HepG2 (cell line): Measurements from ENCODE around the gene TRIM7. TPM values are rescaled to one million over a fixed set of nuclear protein-coding genes. Genes with fewer than 3 reads are reported as not detected.

Experiments
- CEBPG ChIP-seq: IDR thresholded peaks from 2 replicates; pipeline ENCODE4 v1.6.1; 2016
- NONO ChIP-seq, 2 experiments: fragments of 450-650 bp in 1 of 2; sonication (generic) in 1 of 2; formaldehyde crosslinking in 1 of 2; IDR thresholded peaks in 1 of 2; conservative IDR thresholded peaks in 1 of 2; 2 replicates each; pipeline versions ENCODE4 v1.6.1 to v1.8.0; 2017 to 2022; ENCODE audit warnings: mild to moderate bottlenecking in 1 of 2, missing genetic modification reagents in 1 of 2, moderate library complexity in 1 of 2
- SMARCC2 ChIP-seq: fragments of 450-650 bp; IDR thresholded peaks from 2 replicates; pipeline ENCODE4 v1.6.1; 2017; ENCODE audit warnings: antibody characterized with exemption, mild to moderate bottlenecking
- SRSF4 ChIP-seq: fragments of 200-400 bp; formaldehyde crosslinking; IDR thresholded peaks from one replicate; pipeline ENCODE4 v1.6.1; 2018; ENCODE audit warnings: mild to moderate bottlenecking, low read depth, low read length, moderate library complexity; ENCODE audit not compliant: poor library complexity, severe bottlenecking
- ZNF331 ChIP-seq: sonication (generic); formaldehyde crosslinking; IDR thresholded peaks from 2 replicates; pipeline ENCODE4 v1.4.0; 2020; ENCODE audit warnings: missing genetic modification reagents
- ZNF382 ChIP-seq: sonication (generic); formaldehyde crosslinking; IDR thresholded peaks from 2 replicates; pipeline ENCODE4 v1.5.0; 2020; ENCODE audit warnings: missing genetic modification reagents, mild to moderate bottlenecking, borderline replicate concordance
- ZNF589 ChIP-seq: sonication (generic); formaldehyde crosslinking; conservative IDR thresholded peaks from 2 replicates; pipeline ENCODE4 v1.8.0; 2022; ENCODE audit warnings: mild to moderate bottlenecking, moderate library complexity, missing genetic modification reagents
- polyA plus RNA-seq, 8 experiments: library from polyadenylated mRNA; depleted of rRNA in 3 of 8; stranded (reverse) in 7 of 8; unstranded in 1 of 8; fragments of >200 nt; fragmentation: Illumina TruSeq in 4 of 8; extraction: Trizol in 4 of 8; gene quantifications; 2 replicates each; pipeline versions ENCODE4 v1.2.1 to v1.2.3, GENCODE V29; 2011 to 2016; ENCODE audit warnings: low read depth in 4 of 8, missing spikeins in 1 of 8, mixed read lengths in 1 of 8; ENCODE audit not compliant: insufficient read depth in 1 of 8
- total RNA-seq, 5 experiments: library from RNA; depleted of rRNA; stranded (reverse); fragments of >200 nt; fragmentation: Illumina TruSeq; extraction: Trizol; gene quantifications; 2 replicates each; pipeline ENCODE4 v1.2.3, GENCODE V29; 2016; ENCODE audit warnings: low read depth in 1 of 5
- TF ChIP-seq, protein P1 (sequence below): sonication (generic); formaldehyde crosslinking; IDR thresholded peaks from one replicate; pipeline ENCODE4 v1.5.1; 2020; ENCODE audit warnings: mild to moderate bottlenecking, missing genetic modification reagents; ENCODE audit errors: not compliant biosample characterization
- TF ChIP-seq, protein P2 (sequence below): sonication (generic); formaldehyde crosslinking; IDR thresholded peaks from 2 replicates; pipeline ENCODE4 v1.5.0; 2020; ENCODE audit warnings: missing genetic modification reagents, mild to moderate bottlenecking, borderline replicate concordance
- TF ChIP-seq, protein P3 (sequence below), 2 experiments: IDR thresholded peaks; 2 replicates each; pipeline ENCODE4 v1.6.1; 2011 to 2012; ENCODE audit warnings: low read length in 2 of 2, borderline replicate concordance in 1 of 2, low read depth in 1 of 2, mild to moderate bottlenecking in 1 of 2, moderate library complexity in 1 of 2
- TF ChIP-seq, protein P4 (sequence below): fragments of 450-650 bp; IDR thresholded peaks from 2 replicates; pipeline ENCODE4 v1.6.1; 2017; ENCODE audit warnings: mild to moderate bottlenecking

TRIM7 gene
- total and polyA plus RNA-seq, 2 of the 13 experiments (the other 11 are each of a cell fraction or from before 2014, with no cell fraction given): 0.13 TPM; not detected in 1

DNA sequence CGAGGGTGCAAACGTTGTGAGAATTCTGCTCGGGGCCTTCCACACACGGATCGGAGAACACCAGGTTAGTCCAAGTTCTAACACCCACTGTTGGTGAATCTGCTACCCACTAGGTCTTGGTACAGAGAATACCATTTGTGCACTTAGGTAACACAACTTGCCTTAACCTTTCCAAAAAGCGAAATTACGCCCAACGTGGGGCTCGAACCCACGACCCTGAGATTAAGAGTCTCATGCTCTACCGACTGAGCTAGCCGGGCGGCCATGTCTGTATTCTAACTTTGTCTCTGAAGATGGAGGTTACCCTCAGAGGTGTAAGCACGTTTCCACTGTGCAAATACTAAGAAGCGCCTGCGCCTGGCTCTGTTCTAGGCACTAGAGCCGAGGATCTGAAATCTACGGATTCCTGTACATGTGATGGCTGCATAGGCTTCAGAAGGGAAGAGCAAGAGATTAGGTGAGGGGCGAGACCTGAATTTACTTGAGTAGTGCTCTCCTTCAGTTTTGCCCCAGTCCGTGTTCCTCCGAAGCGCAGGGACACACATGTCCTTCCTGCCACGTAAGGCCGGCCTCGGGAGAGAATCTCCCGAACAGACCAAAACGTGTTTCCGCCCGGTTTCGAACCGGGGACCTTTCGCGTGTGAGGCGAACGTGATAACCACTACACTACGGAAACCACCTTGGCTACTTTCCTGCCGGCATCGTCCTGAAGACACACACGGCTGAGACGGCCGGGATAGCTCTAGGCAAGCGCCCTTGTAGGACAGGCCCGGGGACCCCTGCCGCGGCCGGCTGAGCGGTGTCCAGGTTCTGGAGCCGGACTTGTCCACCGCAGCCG lies 17.0 kb upstream of the TRIM7 start (continued):
- TF ChIP-seq, protein P1, sequence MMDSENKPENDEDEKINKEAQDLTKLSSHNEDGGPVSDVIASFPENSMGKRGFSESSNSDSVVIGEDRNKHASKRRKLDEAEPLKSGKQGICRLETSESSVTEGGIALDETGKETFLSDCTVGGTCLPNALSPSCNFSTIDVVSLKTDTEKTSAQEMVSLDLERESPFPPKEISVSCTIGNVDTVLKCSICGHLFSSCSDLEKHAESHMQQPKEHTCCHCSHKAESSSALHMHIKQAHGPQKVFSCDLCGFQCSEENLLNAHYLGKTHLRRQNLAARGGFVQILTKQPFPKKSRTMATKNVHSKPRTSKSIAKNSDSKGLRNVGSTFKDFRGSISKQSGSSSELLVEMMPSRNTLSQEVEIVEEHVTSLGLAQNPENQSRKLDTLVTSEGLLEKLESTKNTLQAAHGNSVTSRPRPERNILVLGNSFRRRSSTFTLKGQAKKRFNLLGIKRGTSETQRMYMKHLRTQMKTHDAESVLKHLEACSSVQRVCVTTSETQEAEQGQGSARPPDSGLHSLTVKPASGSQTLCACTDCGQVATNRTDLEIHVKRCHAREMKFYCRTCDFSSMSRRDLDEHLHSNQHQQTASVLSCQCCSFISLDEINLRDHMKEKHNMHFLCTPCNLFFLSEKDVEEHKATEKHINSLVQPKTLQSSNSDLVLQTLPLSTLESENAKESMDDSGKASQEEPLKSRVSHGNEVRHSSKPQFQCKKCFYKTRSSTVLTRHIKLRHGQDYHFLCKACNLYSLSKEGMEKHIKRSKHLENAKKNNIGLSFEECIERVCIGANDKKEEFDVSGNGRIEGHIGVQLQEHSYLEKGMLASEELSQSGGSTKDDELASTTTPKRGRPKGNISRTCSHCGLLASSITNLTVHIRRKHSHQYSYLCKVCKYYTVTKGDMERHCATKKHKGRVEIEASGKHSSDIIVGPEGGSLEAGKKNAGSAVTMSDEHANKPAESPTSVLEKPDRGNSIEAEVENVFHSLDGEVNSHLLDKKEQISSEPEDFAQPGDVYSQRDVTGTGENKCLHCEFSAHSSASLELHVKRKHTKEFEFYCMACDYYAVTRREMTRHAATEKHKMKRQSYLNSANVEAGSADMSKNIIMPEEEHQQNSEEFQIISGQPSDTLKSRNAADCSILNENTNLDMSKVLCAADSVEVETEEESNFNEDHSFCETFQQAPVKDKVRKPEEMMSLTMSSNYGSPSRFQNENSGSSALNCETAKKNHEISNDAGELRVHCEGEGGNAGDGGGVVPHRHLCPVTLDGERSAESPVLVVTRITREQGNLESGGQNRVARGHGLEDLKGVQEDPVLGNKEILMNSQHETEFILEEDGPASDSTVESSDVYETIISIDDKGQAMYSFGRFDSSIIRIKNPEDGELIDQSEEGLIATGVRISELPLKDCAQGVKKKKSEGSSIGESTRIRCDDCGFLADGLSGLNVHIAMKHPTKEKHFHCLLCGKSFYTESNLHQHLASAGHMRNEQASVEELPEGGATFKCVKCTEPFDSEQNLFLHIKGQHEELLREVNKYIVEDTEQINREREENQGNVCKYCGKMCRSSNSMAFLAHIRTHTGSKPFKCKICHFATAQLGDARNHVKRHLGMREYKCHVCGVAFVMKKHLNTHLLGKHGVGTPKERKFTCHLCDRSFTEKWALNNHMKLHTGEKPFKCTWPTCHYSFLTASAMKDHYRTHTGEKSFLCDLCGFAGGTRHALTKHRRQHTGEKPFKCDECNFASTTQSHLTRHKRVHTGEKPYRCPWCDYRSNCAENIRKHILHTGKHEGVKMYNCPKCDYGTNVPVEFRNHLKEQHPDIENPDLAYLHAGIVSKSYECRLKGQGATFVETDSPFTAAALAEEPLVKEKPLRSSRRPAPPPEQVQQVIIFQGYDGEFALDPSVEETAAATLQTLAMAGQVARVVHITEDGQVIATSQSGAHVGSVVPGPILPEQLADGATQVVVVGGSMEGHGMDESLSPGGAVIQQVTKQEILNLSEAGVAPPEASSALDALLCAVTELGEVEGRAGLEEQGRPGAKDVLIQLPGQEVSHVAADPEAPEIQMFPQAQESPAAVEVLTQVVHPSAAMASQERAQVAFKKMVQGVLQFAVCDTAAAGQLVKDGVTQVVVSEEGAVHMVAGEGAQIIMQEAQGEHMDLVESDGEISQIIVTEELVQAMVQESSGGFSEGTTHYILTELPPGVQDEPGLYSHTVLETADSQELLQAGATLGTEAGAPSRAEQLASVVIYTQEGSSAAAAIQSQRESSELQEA: peak; percentile 26
- TF ChIP-seq CEBPG (peak; percentile 51), NONO (IDR thresholded peaks at IDR 0.05) (no peak), NONO (CRISPR knock-in tag; conservative IDR thresholded peaks at IDR 0.05) (peak; percentile 95), ZNF331 (peak; percentile 90), ZNF382 (CRISPR knock-in tag) (no peak), SMARCC2 (no peak), ZNF589 (CRISPR knock-in tag) (peak; percentile 94), SRSF4 (no peak)
- TF ChIP-seq, protein P2, sequence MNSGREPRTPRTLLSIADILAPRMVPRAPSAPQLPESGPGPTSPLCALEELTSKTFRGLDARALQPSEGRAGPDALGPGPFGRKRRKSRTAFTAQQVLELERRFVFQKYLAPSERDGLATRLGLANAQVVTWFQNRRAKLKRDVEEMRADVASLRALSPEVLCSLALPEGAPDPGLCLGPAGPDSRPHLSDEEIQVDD (CRISPR knock-in tag): 0 out of 2 replicates have a peak, but pooled peaks have one; percentile 50
- TF ChIP-seq, protein P3, sequence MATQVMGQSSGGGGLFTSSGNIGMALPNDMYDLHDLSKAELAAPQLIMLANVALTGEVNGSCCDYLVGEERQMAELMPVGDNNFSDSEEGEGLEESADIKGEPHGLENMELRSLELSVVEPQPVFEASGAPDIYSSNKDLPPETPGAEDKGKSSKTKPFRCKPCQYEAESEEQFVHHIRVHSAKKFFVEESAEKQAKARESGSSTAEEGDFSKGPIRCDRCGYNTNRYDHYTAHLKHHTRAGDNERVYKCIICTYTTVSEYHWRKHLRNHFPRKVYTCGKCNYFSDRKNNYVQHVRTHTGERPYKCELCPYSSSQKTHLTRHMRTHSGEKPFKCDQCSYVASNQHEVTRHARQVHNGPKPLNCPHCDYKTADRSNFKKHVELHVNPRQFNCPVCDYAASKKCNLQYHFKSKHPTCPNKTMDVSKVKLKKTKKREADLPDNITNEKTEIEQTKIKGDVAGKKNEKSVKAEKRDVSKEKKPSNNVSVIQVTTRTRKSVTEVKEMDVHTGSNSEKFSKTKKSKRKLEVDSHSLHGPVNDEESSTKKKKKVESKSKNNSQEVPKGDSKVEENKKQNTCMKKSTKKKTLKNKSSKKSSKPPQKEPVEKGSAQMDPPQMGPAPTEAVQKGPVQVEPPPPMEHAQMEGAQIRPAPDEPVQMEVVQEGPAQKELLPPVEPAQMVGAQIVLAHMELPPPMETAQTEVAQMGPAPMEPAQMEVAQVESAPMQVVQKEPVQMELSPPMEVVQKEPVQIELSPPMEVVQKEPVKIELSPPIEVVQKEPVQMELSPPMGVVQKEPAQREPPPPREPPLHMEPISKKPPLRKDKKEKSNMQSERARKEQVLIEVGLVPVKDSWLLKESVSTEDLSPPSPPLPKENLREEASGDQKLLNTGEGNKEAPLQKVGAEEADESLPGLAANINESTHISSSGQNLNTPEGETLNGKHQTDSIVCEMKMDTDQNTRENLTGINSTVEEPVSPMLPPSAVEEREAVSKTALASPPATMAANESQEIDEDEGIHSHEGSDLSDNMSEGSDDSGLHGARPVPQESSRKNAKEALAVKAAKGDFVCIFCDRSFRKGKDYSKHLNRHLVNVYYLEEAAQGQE (IDR thresholded peaks at IDR 0.05; ENCODE audit: borderline replicate concordance in 1 of 2, low read depth in 1 of 2, low read length in 2 of 2): peak in 1 of 2 experiments; percentile 42; a peak in 1 of 4 replicates
- TF ChIP-seq, protein P4, sequence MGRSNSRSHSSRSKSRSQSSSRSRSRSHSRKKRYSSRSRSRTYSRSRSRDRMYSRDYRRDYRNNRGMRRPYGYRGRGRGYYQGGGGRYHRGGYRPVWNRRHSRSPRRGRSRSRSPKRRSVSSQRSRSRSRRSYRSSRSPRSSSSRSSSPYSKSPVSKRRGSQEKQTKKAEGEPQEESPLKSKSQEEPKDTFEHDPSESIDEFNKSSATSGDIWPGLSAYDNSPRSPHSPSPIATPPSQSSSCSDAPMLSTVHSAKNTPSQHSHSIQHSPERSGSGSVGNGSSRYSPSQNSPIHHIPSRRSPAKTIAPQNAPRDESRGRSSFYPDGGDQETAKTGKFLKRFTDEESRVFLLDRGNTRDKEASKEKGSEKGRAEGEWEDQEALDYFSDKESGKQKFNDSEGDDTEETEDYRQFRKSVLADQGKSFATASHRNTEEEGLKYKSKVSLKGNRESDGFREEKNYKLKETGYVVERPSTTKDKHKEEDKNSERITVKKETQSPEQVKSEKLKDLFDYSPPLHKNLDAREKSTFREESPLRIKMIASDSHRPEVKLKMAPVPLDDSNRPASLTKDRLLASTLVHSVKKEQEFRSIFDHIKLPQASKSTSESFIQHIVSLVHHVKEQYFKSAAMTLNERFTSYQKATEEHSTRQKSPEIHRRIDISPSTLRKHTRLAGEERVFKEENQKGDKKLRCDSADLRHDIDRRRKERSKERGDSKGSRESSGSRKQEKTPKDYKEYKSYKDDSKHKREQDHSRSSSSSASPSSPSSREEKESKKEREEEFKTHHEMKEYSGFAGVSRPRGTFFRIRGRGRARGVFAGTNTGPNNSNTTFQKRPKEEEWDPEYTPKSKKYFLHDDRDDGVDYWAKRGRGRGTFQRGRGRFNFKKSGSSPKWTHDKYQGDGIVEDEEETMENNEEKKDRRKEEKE: no peak
